ENCODE data around the gene EHD4. TPM values are rescaled to one million over a fixed set of nuclear protein-coding genes. Genes with fewer than 3 reads are reported as not detected.

Gene EHD4
- total RNA-seq, 2 donors from 2014 or later: 18.4 to 22.6 TPM

GRCh38 chr15:41990243-41990605, 17.9 kb upstream of the EHD4 start:
- no peak for DNase-seq (ENCODE audit: low spot score)
- no peaks in the 10 kb centered on the region for H3K36me3 ChIP-seq
- no peak for TF ChIP-seq POLR2A (IDR thresholded peaks at IDR 0.05)
- no peak for TF ChIP-seq CTCF (IDR thresholded peaks at IDR 0.05)
- TF ChIP-seq POLR2AphosphoS5 (IDR thresholded peaks at IDR 0.05): no peak
- WGBS: 73% methylated on average over 7 of the region's 7 CpGs
- no peak overlapping the region for H3K27ac ChIP-seq
- intact Hi-C loops (cut with DNase I): loop anchor here (5.0 kb wide), 1 partner anchor 147 kb away; no protein-coding TSS in a partner anchor
- H3K27me3 ChIP-seq (replicated peaks; ENCODE audit: insufficient read depth): no peaks in the 10 kb centered on the region
- no peaks in the 10 kb centered on the region for H3K9me3 ChIP-seq
- no peaks in the 10 kb centered on the region for H3K4me1 ChIP-seq (replicated peaks)
- H3K4me3 ChIP-seq: no peak overlapping the region

- Histone ChIP-seq H3K4me3 (no peak overlapping the region), H3K27ac (no peak overlapping the region), H3K27me3 (replicated peaks; ENCODE audit: insufficient read depth) (no peaks in the 10 kb centered on the region), H3K9me3 (no peaks in the 10 kb centered on the region), H3K4me1 (replicated peaks) (no peaks in the 10 kb centered on the region), H3K36me3 (no peaks in the 10 kb centered on the region)
- intact Hi-C loops (cut with DNase I): loop anchor here (1.0 to 5.0 kb wide), 2 partner anchors 68 to 148 kb away; no protein-coding TSS in a partner anchor
- WGBS: 21% methylated on average over 9 of the region's 9 CpGs
- TF ChIP-seq POLR2A (IDR thresholded peaks at IDR 0.05) (no peak), POLR2AphosphoS5 (IDR thresholded peaks at IDR 0.05) (peak; percentile 65), CTCF (IDR thresholded peaks at IDR 0.05) (peak; percentile 92 to 99 (median 97))
- DNase-seq (ENCODE audit: low spot score): peak; percentile 76
Observed at GRCh38 chr15:41989573-41990242, 17.4 kb upstream of the EHD4 start.

- no peaks in the 10 kb centered on the region for H3K4me1 ChIP-seq (replicated peaks)
- no peaks in the 10 kb centered on the region for H3K9me3 ChIP-seq
- 74% methylated on average over 21 of the region's 21 CpGs for WGBS
- no peaks in the 10 kb centered on the region for H3K27me3 ChIP-seq (replicated peaks; ENCODE audit: insufficient read depth)
- no peak overlapping the region for H3K27ac ChIP-seq
- TF ChIP-seq CTCF (IDR thresholded peaks at IDR 0.05) (no peak), POLR2A (IDR thresholded peaks at IDR 0.05) (no peak), POLR2AphosphoS5 (IDR thresholded peaks at IDR 0.05) (no peak)
- no peak for DNase-seq (ENCODE audit: low spot score)
- intact Hi-C loops (cut with DNase I): loop anchor here (1.0 kb wide), 1 partner anchor 68 kb away; no protein-coding TSS in a partner anchor
- no peaks in the 10 kb centered on the region for H3K36me3 ChIP-seq
- H3K4me3 ChIP-seq: no peak overlapping the region
Observed at GRCh38 chr15:41988896-41989572, 16.7 kb upstream of the EHD4 start.

GRCh38 chr15:41987925-41988275, 15.5 kb upstream of the EHD4 start:
- no peak for DNase-seq (ENCODE audit: low spot score)

More at GRCh38 chr15:41987925-41988275, 15.5 kb upstream of the EHD4 start:
- intact Hi-C loops (cut with DNase I): no loop called here
- Histone ChIP-seq H3K27me3 (replicated peaks; ENCODE audit: insufficient read depth) (no peaks in the 10 kb centered on the region), H3K27ac (no peak overlapping the region), H3K4me3 (no peak overlapping the region), H3K36me3 (no peaks in the 10 kb centered on the region), H3K9me3 (no peaks in the 10 kb centered on the region), H3K4me1 (replicated peaks) (no peaks in the 10 kb centered on the region)
- no peak for TF ChIP-seq CTCF (IDR thresholded peaks at IDR 0.05)
- TF ChIP-seq POLR2A (IDR thresholded peaks at IDR 0.05): no peak
- no peak for TF ChIP-seq POLR2AphosphoS5 (IDR thresholded peaks at IDR 0.05)
- 79% methylated on average over 7 of the region's 11 CpGs for WGBS
